Mucosa of descending colon (tissue), 3 donors: ENCODE results near the gene DTNA. TPM values are rescaled to one million over a fixed set of nuclear protein-coding genes. Genes with fewer than 3 reads are reported as not detected.
A peak's percentile ranks its signal among the peaks of the same experiment; 100 is the strongest.

Source experiments
- ATAC-seq: fragments of 200-7000 bp; cut with Tn5 transposase; one replicate; pipeline ENCODE4 v1.9.1; 2020; ENCODE audit warnings: mild to moderate bottlenecking, moderate library complexity
- DNase-seq, 3 donors: peaks; one replicate each; pipeline ENCODE4 v3.0.0-alpha.2; 2020
- H3K36me3 ChIP-seq: fragments of 200-600 bp; one replicate; pipeline ENCODE4 v1.8.0; 2021; ENCODE audit warnings: low read depth, mild to moderate bottlenecking
- H3K4me1 ChIP-seq: fragments of 200-600 bp; one replicate; pipeline ENCODE4 v1.8.0; 2021; ENCODE audit warnings: low read depth, mild to moderate bottlenecking
- H3K4me3 ChIP-seq: fragments of 200-600 bp; one replicate; pipeline ENCODE4 v1.8.0; 2021; ENCODE audit warnings: mild to moderate bottlenecking
- H3K9me3 ChIP-seq: fragments of 200-600 bp; one replicate; pipeline ENCODE4 v1.8.0; 2021; ENCODE audit warnings: mild to moderate bottlenecking
- CTCF ChIP-seq: fragments of 200-600 bp; IDR thresholded peaks from one replicate; pipeline ENCODE4 v1.8.0; 2022; ENCODE audit warnings: antibody characterized with exemption, mild to moderate bottlenecking
- intact Hi-C, 2 donors: fragments of 100-400 bp; cut with DNase I in 1 of 2; cut with micrococcal nuclease in 1 of 2; formaldehyde crosslinking; loops; one replicate each; pipeline versions ENCODE4 v1.11.0 to v1.11.1; 2022; cut with DNase I, micrococcal nuclease
- total RNA-seq, 3 donors: library from RNA; stranded (reverse); fragmentation: NEBNext Ultra II Directional in 2 of 3; extraction: Animal tissue kit (Norgen Biotek cat#: 25700) in 2 of 3; gene quantifications; one replicate each; pipeline versions ENCODE4 v1.2.1 to v1.2.4, GENCODE V29; 2021 to 2023
- donor health status: DM: no; HTN: no; CAD: no; lungs with moderate emphysema.
- donor health status: DM: no; HTN: no; CAD: no.
- donor health status: DM: no; HTN: yes; CAD: no.

DTNA gene
- total RNA-seq, 3 donors from 2014 or later, result 2.8 to 23.5 (median 7.4) TPM

- intact Hi-C loops, result loop anchor here (5.0 to 10.0 kb wide), 2 partner anchors 124 to 191 kb away; no protein-coding TSS in a partner anchor
- H3K9me3 ChIP-seq, result no peaks in the 10 kb centered on the region
- H3K4me1 ChIP-seq, result no peaks in the 10 kb centered on the region
- H3K36me3 ChIP-seq, result no peaks in the 10 kb centered on the region
- ATAC-seq (peak; percentile 31), DNase-seq (no peak)
- no peak overlapping the region for H3K4me3 ChIP-seq
- no peak for TF ChIP-seq CTCF
These were observed 76.2 kb downstream of the DTNA start for GRCh38 chr18:34786162-34786741.

GRCh38 chr18:34787931-34788532, 77.9 kb downstream of the DTNA start:
- ATAC-seq (peak; percentile 81), DNase-seq (peak in 1 of 3 donors; percentile 69)
- intact Hi-C loops, result loop anchor here (5.0 to 10.0 kb wide), 2 partner anchors 126 to 193 kb away; no protein-coding TSS in a partner anchor
- Histone ChIP-seq H3K9me3 (no peaks in the 10 kb centered on the region), H3K4me1 (no peaks in the 10 kb centered on the region), H3K4me3 (no peak overlapping the region), H3K36me3 (no peaks in the 10 kb centered on the region)
- TF ChIP-seq CTCF, result peak; percentile 37

GRCh38 chr18:34789768-34790344, 79.8 kb downstream of the DTNA start:
- ATAC-seq (no peak), DNase-seq (no peak)
- no peaks in the 10 kb centered on the region for H3K4me1 ChIP-seq
- H3K36me3 ChIP-seq, result no peaks in the 10 kb centered on the region
- H3K9me3 ChIP-seq, result no peaks in the 10 kb centered on the region
- intact Hi-C loops, result loop anchor here (5.0 to 10.0 kb wide), 2 partner anchors 128 to 195 kb away; no protein-coding TSS in a partner anchor
- TF ChIP-seq CTCF, result no peak
- H3K4me3 ChIP-seq, result no peak overlapping the region

GRCh38 chr18:34794348-34794747, 84.2 kb downstream of the DTNA start:
- no peak for TF ChIP-seq CTCF
- no peaks in the 10 kb centered on the region for H3K4me1 ChIP-seq
- ATAC-seq (no peak), DNase-seq (no peak)
- no peaks in the 10 kb centered on the region for H3K36me3 ChIP-seq
- intact Hi-C loops, result no loop called here
- no peaks in the 10 kb centered on the region for H3K9me3 ChIP-seq
- no peak overlapping the region for H3K4me3 ChIP-seq

GRCh38 chr18:34795070-34795732, 85.1 kb downstream of the DTNA start:
- ATAC-seq (no peak), DNase-seq (no peak)
- Histone ChIP-seq H3K4me3 (no peak overlapping the region), H3K4me1 (no peaks in the 10 kb centered on the region), H3K36me3 (no peaks in the 10 kb centered on the region), H3K9me3 (no peaks in the 10 kb centered on the region)
- intact Hi-C loops, result no loop called here
- TF ChIP-seq CTCF, result no peak
